Muscle layer of duodenum (tissue), 2 donors: ENCODE data around the gene IFNAR1.
A peak's percentile ranks its signal among the peaks of the same experiment; 100 is the strongest.
"Not testable (repeated sequence)": the region's sequence is repeated elsewhere in the genome, so short reads cannot be mapped to it uniquely, and the experiment has no call there.

Experiments
- H3K27ac ChIP-seq: one replicate; pipeline ENCODE4 v1.7.0; 2013; ENCODE audit warnings: mild to moderate bottlenecking, low read length
- H3K27me3 ChIP-seq: one replicate; pipeline ENCODE4 v1.7.0; 2013; ENCODE audit warnings: low read depth, mild to moderate bottlenecking, control low read depth, low read length
- H3K36me3 ChIP-seq, 2 donors: one replicate each; pipeline ENCODE4 v1.7.0; 2013; ENCODE audit warnings: low read length in 2 of 2, control low read depth in 1 of 2, mild to moderate bottlenecking in 1 of 2; ENCODE audit not compliant: insufficient read depth in 2 of 2, control insufficient read depth in 1 of 2
- H3K4me1 ChIP-seq, 2 donors: one replicate each; pipeline ENCODE4 v1.7.0; 2013; ENCODE audit warnings: low read length in 2 of 2, mild to moderate bottlenecking in 2 of 2, control low read depth in 1 of 2, moderate library complexity in 1 of 2; ENCODE audit not compliant: insufficient read depth in 2 of 2, control insufficient read depth in 1 of 2
- H3K4me3 ChIP-seq, 2 donors: one replicate each; pipeline ENCODE4 v1.7.0; 2013; ENCODE audit warnings: low read length in 2 of 2, low read depth in 1 of 2, mild to moderate bottlenecking in 1 of 2
- H3K9me3 ChIP-seq, 2 donors: one replicate each; pipeline ENCODE4 v1.7.0; 2013; ENCODE audit warnings: low read length in 2 of 2, control low read depth in 1 of 2, mild to moderate bottlenecking in 1 of 2; ENCODE audit not compliant: control insufficient read depth in 1 of 2
- donor health status: healthy.

Gene IFNAR1

DNA sequence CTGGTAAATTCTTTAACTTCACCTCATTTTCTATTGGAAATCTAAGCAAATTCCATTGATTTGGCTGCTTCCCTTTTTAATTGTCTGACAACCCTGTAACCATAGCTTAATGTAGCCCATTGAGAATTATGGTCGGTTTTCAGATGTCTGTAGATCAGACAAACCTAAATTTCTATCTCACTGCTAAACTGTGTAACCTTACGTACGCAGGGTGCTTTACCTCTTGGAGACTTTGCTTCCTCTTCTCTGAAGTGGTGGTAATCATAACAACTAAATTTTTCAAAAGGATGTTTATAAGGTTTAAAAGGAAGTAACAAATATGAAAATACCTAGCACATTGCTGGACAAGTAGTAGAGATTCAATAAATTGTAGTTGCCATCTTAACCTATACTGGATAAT lies 25.9 kb downstream of the IFNAR1 start:
- no peaks in the 10 kb centered on the region for H3K27me3 ChIP-seq
- H3K9me3 ChIP-seq: no peaks in the 10 kb centered on the region
- peaks cover 0 to 3% of the 10 kb centered on the region in 2 donors for H3K4me1 ChIP-seq
- H3K36me3 ChIP-seq: peaks cover 15 to 29% of the 10 kb centered on the region in 2 donors
- no peak overlapping the region for H3K4me3 ChIP-seq
- H3K27ac ChIP-seq: no peak overlapping the region

DNA sequence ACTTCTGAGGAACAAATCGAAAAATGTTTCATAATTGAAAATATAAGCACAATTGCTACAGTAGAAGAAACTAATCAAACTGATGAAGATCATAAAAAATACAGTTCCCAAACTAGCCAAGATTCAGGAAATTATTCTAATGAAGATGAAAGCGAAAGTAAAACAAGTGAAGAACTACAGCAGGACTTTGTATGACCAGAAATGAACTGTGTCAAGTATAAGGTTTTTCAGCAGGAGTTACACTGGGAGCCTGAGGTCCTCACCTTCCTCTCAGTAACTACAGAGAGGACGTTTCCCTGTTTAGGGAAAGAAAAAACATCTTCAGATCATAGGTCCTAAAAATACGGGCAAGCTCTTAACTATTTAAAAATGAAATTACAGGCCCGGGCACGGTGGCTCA lies 30.6 kb downstream of the IFNAR1 start:
- Histone ChIP-seq H3K36me3 (peaks cover 14 to 28% of the 10 kb centered on the region in 2 donors), H3K9me3 (no peaks in the 10 kb centered on the region), H3K4me3 (no peak overlapping the region), H3K27ac (no peak overlapping the region), H3K4me1 (no peaks in the 10 kb centered on the region), H3K27me3 (no peaks in the 10 kb centered on the region)

DNA sequence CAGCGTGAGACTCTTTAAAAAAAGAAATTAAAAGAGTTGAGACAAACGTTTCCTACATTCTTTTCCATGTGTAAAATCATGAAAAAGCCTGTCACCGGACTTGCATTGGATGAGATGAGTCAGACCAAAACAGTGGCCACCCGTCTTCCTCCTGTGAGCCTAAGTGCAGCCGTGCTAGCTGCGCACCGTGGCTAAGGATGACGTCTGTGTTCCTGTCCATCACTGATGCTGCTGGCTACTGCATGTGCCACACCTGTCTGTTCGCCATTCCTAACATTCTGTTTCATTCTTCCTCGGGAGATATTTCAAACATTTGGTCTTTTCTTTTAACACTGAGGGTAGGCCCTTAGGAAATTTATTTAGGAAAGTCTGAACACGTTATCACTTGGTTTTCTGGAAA lies 31.2 kb downstream of the IFNAR1 start:
- Histone ChIP-seq H3K9me3 (no peaks in the 10 kb centered on the region), H3K4me3 (no peak overlapping the region), H3K36me3 (peaks cover 14 to 22% of the 10 kb centered on the region in 2 donors), H3K4me1 (no peaks in the 10 kb centered on the region), H3K27ac (no peak overlapping the region), H3K27me3 (no peaks in the 10 kb centered on the region)

DNA sequence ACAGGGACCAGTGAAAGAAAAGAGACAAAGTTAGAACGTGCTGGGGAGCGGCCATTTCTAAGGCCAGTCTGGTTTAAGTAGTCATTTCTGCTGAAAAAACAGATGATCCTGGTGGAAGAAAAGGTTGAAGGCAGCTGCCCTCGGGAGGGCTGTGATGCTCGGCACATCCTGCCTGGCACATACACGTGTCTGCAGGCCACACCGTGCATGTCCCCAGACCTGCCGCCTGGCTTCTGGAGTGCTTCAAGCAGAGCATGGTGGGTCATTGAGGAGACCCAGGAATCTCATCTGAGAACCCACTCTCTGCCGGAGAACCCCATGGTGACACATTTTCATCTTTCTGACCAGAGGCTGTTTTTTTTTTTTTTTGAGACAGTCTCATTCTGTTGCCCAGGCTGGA lies 32.4 kb downstream of the IFNAR1 start:
- Histone ChIP-seq H3K9me3 (no peaks in the 10 kb centered on the region), H3K27ac (no peak overlapping the region), H3K27me3 (no peaks in the 10 kb centered on the region), H3K4me1 (no peaks in the 10 kb centered on the region), H3K36me3 (peaks cover 14 to 19% of the 10 kb centered on the region in 2 donors), H3K4me3 (no peak overlapping the region)

DNA sequence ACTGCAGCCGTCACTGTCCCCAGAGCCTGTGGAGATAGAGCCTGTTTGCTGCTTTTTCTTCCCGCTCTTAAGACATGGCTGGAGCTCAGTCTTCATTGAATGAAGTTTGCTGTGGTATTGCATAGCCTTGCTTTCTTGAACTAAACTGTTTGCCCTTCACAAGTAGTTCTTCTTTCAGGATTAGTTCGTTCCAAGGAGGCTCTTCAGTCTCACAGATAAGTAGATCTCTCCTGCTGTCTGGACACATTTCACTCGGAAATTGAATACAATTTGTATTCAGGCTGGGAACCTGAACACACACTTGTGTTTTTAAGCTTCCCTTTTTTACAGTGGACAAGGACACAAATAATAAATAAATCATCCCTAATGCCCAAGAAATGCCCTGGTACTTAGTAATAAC lies 34.7 kb downstream of the IFNAR1 start:
- Histone ChIP-seq H3K36me3 (peaks cover 14 to 16% of the 10 kb centered on the region in 2 donors), H3K4me1 (no peaks in the 10 kb centered on the region), H3K27ac (peak overlapping the region; percentile 45), H3K9me3 (no peaks in the 10 kb centered on the region), H3K27me3 (no peaks in the 10 kb centered on the region), H3K4me3 (no peak overlapping the region)

DNA sequence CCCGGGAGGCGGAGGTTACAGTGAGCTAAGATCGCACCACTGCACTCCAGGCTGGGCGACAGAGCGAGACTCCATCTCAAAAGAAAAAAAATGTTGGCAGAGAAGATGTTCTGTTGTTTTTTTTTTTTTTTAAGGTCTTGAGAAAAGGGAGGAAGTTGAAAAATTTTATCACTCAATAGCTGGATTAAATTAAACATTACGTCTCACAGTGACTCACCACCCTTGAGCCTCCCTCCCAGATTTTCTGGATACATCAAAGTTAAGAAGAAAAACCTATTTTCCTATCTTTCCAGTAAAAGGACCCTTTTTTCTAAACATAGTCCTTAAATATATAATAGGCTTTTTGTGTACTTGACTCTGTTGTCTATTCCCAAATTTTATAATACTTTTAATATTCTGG lies 35.5 kb downstream of the IFNAR1 start:
- Histone ChIP-seq H3K36me3 (peaks cover 14% of the 10 kb centered on the region in 2 donors), H3K27me3 (no peaks in the 10 kb centered on the region), H3K27ac (no peak overlapping the region), H3K4me3 (no peak overlapping the region), H3K9me3 (no peaks in the 10 kb centered on the region), H3K4me1 (no peaks in the 10 kb centered on the region)

DNA sequence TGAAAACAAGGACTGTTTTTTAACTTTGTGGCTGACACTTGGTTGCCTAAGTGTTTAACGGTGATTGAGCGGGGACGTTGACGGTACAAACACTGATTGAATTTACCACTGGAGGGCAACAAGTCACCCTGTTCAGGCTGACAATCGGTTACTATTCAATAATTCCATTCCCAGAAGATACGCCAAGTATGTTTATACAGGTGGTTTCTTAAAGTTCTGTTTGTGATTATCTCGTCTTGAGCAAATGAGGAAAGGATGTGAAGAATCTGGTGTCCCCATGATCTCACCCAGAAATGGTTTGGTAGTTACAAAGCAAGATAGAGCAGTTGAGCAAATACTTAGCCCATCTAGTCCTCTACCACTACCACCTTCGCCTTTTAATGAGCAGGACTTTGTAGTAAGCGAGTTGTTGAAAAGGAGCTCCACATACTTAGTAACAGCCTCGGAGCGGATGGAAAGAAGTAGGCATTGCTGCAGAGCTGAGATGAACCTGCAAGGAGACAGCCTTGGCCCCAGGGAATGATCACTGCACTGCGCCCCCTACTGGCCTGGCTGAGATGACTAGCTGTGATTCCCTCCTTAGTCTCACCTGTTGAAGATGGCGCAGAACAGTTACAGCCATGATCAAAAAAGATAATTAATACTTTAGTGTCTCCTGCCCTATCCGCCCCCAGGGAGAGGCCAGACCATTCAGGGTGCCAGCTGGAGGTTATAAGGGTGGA lies 36.3 kb downstream of the IFNAR1 start:
- no peaks in the 10 kb centered on the region for H3K27me3 ChIP-seq
- no peaks in the 10 kb centered on the region for H3K4me1 ChIP-seq
- peaks cover 12% of the 10 kb centered on the region in 2 donors for H3K36me3 ChIP-seq
- peak overlapping the region; percentile 1 for H3K27ac ChIP-seq
- peak overlapping the region; percentile 36 to 38 for H3K4me3 ChIP-seq
- H3K9me3 ChIP-seq: no peaks in the 10 kb centered on the region

DNA sequence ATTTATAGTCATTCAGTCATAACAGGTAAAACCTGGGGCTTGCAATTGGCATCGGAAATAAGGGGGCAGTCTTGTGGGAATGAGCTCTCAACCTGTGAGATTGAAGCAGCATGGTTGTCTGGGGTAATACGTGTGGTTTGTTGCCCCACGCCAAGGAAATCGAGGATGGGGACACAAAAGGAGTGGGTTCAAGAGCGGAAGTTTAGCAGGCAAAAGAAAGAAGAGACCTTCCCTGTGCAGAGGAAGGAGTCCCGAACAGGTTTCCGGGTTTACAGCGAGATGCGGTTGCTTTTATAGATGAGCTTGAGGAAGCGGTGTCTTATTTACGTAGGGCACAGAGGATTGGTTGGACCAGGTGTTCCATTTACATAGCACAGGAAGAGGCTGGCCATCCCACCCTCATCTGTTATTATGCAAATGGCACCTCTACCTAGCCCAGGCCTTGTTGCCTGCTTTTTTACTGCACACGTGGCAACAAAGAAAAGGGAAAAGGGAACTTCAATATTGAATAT lies 37.3 kb downstream of the IFNAR1 start:
- Histone ChIP-seq H3K4me3 (peak overlapping the region in 1 of 2 donors; percentile 36), H3K4me1 (no peaks in the 10 kb centered on the region), H3K9me3 (peaks cover 0 to 2% of the 10 kb centered on the region in 2 donors), H3K36me3 (peaks cover 1 to 2% of the 10 kb centered on the region in 2 donors), H3K27me3 (no peaks in the 10 kb centered on the region), H3K27ac (peak overlapping the region; percentile 18)

DNA sequence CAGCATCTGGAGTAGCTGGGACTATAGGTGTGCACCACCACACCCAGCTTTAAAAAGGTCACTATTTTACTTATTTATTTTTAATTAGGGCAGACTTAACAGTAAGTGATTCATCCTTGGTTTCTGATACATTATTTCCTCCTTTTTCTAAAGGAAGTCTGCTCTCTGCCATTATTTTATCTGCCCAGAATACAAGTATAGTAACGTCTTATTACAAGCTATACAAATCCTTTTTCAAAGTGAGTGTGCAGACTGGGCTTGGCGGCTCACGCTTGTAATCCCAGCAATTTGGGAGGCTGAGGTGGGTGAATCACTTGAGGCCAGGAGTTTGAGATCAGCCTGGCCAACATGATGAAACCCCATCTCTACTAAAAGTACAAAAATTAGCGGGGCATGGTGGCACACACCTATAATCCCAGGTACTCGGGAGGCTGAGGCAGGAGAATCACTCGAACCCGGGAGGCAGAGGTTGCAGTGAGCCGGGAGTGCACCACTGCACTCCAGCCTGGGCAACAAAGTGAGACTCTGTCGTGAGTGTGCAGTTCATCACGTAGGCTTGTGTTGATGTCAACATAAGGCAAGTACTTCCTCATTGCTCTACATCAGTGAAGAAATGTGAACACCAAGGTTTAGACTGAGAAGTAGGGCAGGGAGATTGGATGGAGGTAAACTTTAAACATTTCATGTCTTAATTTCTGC lies 39.3 kb downstream of the IFNAR1 start:
- H3K4me3 ChIP-seq, H3K4me1 ChIP-seq, H3K27ac ChIP-seq, H3K27me3 ChIP-seq, H3K36me3 ChIP-seq, H3K9me3 ChIP-seq: not testable (repeated sequence)

DNA sequence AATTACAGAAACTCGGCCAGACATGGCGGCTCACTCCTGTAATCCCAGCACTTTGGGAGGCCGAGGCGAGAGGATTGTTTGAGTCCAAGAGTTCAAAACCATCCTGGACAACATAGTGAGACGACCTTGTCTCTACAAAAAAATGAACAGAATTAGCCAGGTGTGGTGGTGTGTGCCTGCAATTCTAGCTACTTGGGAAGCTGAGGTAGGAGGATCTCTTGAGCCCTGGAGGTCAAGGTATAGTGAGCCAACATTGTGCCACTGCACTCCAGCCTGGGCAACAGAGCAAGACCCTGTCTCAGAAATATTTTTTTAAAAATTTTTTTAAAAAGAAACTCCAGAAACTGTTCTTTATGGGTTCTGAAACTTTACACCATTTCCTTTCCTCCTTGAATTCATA lies 40.1 kb downstream of the IFNAR1 start:
- no peaks in the 10 kb centered on the region for H3K4me1 ChIP-seq
- H3K27ac ChIP-seq: no peak overlapping the region
- peaks cover 0 to 9% of the 10 kb centered on the region in 2 donors for H3K9me3 ChIP-seq
- H3K36me3 ChIP-seq: no peaks in the 10 kb centered on the region
- no peaks in the 10 kb centered on the region for H3K27me3 ChIP-seq
- H3K4me3 ChIP-seq: no peak overlapping the region

DNA sequence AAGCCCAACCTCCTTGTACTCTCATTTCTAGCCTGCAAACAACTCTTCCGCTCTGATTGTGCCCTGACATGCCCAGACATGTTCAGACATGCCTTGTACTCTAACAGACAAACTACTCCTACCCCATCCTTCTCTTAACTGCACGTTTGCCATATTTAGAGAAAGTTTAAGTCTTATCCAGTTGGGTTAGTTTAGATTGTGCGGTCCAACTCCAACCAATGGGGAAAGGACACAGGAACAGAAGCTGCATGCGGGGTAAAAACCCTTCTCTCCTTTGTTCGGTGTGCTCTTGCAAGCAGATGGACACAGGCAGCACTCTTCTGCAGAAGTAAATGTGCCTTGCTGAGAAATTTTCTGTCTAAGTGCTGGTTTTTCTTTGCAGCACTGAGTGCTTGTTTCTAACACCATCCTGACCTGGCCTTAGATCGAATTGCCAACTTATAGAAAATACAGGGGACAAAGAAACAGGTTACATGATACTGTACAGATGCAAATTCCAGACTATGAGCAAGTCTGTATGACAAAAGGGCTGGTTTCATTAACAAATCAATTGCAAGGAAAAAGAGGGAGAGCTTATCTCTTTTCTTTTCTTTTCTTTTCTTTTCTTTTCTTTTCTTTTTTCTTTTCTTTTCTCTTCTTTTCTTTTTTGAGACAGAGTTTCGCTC lies 42.7 kb downstream of the IFNAR1 start:
- H3K4me3 ChIP-seq: no peak overlapping the region
- no peaks in the 10 kb centered on the region for H3K36me3 ChIP-seq
- H3K9me3 ChIP-seq: peaks cover 0 to 9% of the 10 kb centered on the region in 2 donors
- no peaks in the 10 kb centered on the region for H3K27me3 ChIP-seq
- H3K4me1 ChIP-seq: no peaks in the 10 kb centered on the region
- H3K27ac ChIP-seq: no peak overlapping the region
